Brain microvascular endothelial cell (primary cell): ENCODE data around the gene CCNI2.
A peak's percentile ranks its signal among the peaks of the same experiment; 100 is the strongest.

Experiments
- DNase-seq: peaks from one replicate; pipeline ENCODE4 v3.0.0-alpha.2; 2020
- H3K27ac ChIP-seq: fragments of 250-450 bp; sonication (Bioruptor Pico); 2 replicates; pipeline ENCODE4 v1.5.1; 2020; ENCODE audit warnings: mild to moderate bottlenecking, moderate library complexity
- H3K27me3 ChIP-seq: fragments of 250-450 bp; sonication (Bioruptor Pico); replicated peaks from 2 replicates; pipeline ENCODE4 v1.5.1; 2020; ENCODE audit warnings: mild to moderate bottlenecking
- H3K36me3 ChIP-seq: fragments of 250-450 bp; sonication (Bioruptor Pico); replicated peaks from 2 replicates; pipeline ENCODE4 v1.5.1; 2020; ENCODE audit warnings: mild to moderate bottlenecking
- H3K4me3 ChIP-seq: 2 replicates; pipeline ENCODE4 v1.5.1; 2011; ENCODE audit warnings: low read depth, mild to moderate bottlenecking, control low read depth, low read length, moderate library complexity
- in situ Hi-C: cut with HindIII; loops from 2 replicates; pipeline ENCODE4 v1.10.0; 2017; ENCODE audit warnings: low sequenced_read_pairs, low pct_ligation_motif_present
- TF ChIP-seq, protein P1 (sequence below): IDR thresholded peaks from 2 replicates; pipeline ENCODE4 v1.5.1; 2011; ENCODE audit warnings: low read depth, mild to moderate bottlenecking, moderate library complexity, low read length, control low read depth, inconsistent platforms; ENCODE audit errors: missing control alignments

CCNI2 gene, protein sequence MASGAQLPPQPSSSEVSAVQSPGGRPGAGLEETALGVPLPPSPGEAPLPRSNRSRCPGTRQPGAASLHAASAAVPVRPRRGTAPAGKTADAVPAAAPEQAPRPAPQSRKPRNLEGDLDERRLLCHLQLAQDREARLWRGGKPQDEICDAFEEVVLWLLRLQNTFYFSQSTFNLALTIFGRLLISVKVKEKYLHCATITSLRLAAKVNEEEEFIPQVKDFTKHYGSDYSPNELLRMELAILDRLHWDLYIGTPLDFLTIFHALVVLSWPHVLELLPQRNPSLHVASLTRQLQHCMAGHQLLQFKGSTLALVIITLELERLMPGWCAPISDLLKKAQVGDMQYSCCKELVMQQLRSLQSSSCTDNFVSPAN

GRCh38 chr5:132746954-132747615, at the start of gene CCNI2:
TSS of gene CCNI2 (plus strand) at chr5:132747426. CDS start at chr5:132747496, 70 bp downstream.
- peak within 1 kb of the TSS; percentile 44 for H3K4me3 ChIP-seq
- no peak within 1 kb of the TSS for H3K27ac ChIP-seq
- no peaks in the 10 kb centered on the region for H3K36me3 ChIP-seq
- in situ Hi-C loops = no loop called here
- TF ChIP-seq, protein P1, sequence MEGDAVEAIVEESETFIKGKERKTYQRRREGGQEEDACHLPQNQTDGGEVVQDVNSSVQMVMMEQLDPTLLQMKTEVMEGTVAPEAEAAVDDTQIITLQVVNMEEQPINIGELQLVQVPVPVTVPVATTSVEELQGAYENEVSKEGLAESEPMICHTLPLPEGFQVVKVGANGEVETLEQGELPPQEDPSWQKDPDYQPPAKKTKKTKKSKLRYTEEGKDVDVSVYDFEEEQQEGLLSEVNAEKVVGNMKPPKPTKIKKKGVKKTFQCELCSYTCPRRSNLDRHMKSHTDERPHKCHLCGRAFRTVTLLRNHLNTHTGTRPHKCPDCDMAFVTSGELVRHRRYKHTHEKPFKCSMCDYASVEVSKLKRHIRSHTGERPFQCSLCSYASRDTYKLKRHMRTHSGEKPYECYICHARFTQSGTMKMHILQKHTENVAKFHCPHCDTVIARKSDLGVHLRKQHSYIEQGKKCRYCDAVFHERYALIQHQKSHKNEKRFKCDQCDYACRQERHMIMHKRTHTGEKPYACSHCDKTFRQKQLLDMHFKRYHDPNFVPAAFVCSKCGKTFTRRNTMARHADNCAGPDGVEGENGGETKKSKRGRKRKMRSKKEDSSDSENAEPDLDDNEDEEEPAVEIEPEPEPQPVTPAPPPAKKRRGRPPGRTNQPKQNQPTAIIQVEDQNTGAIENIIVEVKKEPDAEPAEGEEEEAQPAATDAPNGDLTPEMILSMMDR = peak; percentile 55
- peaks cover 19% of the 10 kb centered on the region for H3K27me3 ChIP-seq
- peak; percentile 10 for DNase-seq

DNA sequence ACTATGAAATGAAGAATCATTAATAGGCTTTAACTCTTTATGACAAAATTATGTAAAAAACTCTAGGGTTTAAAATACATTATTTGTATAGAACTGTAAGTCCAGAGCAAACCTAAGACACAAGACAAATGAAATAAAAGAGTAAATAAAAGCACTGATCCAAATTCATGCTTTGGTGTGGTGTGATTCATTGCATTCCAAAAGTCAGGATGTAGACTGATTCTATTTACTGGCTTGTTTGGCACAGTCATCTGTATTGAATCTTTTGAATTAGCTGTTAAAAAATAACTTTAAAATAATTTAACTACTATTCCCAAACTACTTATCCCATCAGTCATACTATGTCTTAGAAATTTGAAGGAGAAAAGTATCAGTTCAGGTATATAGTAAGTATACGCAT, 42.4 kb upstream of the CCNI2 start:
- in situ Hi-C loops = no loop called here
- TF ChIP-seq, protein P1 = no peak
- Histone ChIP-seq H3K27ac (no peak overlapping the region), H3K36me3 (peaks cover 5% of the 10 kb centered on the region), H3K4me3 (no peak overlapping the region), H3K27me3 (no peaks in the 10 kb centered on the region)
- DNase-seq = peak; percentile 12

DNA sequence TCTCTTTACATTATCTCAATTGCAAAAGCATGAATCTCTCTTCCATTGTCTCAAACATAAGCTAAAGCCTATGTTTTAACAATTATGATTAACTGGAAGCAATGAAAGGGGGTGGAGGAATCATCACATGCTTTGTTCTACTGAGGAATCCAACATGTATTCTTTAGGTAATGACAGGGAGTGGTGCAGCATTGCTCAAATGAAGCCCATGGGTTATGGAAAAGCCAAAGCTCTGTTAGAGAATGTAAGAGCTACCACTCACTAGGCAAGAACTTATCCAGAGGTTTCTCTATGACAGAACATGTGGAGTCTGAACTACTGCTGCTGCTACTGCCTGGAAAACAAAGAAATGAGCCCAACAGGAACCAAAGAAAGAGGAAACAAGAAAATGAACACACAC, 38.6 kb upstream of the CCNI2 start:
- Histone ChIP-seq H3K4me3 (no peak overlapping the region), H3K36me3 (no peaks in the 10 kb centered on the region), H3K27ac (no peak overlapping the region), H3K27me3 (no peaks in the 10 kb centered on the region)
- TF ChIP-seq, protein P1 = no peak
- no peak for DNase-seq
- in situ Hi-C loops = no loop called here

DNA sequence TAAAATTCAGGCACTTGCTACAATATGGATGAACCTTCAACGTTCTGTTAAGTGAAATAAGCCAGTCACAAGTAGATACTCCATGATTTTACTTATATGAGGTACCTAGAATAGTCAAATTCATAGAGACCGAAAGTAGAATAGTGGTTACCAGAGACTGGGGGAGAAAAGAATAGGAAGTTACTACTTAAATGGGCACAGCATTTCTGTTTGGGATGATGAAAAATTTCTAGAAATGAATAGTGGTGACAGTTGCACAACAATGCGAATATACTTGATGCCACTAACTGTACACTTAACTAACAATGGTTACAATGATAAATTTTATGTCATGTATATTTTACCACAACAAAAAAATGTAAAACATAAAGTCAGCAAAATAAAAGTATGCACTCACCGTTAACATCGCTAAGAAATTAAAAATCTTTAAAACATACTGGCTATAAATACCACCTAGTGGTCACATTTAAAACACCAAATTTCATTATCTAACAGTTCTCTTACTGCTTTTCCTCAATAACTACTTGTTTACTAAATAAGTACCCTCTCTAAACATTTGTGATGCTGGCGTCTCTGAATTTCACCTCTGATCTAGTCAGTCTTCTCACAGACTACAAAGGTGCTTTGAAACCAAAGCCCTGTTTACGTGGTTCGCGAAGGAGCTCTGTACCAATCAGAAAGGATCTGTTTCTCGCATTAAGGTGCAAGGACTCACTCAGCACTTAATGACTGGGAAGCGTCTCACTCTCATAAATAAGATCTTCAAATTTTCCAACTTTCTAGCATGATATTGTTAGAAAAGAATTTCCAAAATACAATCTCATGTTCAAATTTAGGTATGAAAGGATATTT, 32.5 kb upstream of the CCNI2 start:
- in situ Hi-C loops = no loop called here
- H3K27ac ChIP-seq = no peak overlapping the region
- TF ChIP-seq, protein P1 = peak; percentile 3
- H3K4me3 ChIP-seq = no peak overlapping the region
- peaks cover 3% of the 10 kb centered on the region for H3K36me3 ChIP-seq
- DNase-seq = no peak
- H3K27me3 ChIP-seq = no peaks in the 10 kb centered on the region

DNA sequence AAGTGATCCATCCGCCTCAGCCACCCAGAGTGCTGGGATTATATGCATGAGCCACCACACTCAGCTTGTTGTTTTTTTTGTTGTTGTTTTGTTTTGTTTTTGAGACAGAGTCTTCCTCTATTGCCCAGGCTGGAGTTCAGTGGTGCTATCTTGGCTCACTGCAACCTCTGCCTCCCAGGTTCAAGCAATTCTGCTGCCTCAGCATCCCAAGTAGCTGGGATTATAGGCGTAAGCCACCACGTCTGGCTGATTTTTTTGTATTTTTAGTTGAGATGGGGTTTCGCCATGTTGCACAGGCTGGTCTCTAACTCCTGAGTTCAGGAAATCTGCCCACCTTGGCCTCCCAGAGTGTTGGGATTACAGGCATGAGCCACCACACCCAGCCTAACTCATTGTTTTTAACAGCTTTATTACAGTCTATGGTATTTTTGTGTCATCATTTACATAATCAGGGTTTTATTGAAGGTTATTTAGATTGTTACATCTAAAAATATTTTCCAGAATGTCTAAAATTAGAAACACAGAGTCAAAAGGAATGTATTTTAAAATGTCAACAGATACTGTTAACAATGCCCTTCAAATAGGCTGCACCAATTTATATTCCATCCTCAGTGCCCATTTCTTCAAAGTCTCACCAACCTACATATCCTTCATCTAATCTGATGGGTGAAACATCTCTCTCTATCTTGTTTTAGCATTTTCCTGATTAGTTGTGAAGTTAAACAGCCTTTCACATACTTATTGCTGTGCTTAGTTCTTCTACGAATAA, 28.5 kb upstream of the CCNI2 start:
- Histone ChIP-seq H3K27me3 (no peaks in the 10 kb centered on the region), H3K27ac (no peak overlapping the region), H3K36me3 (peaks cover 3% of the 10 kb centered on the region), H3K4me3 (no peak overlapping the region)
- in situ Hi-C loops = no loop called here
- TF ChIP-seq, protein P1 = no peak
- DNase-seq = no peak
